ENCODE results near the gene GBX2. TPM values are rescaled to one million over a fixed set of nuclear protein-coding genes. Genes with fewer than 3 reads are reported as not detected.

Gene GBX2
- total and polyA plus RNA-seq, 2 of the 8 experiments (the other 6 are each of a cell fraction or from before 2014, with no cell fraction given) = 0.38 to 0.89 TPM

GRCh38 chr2:236157815-236158498, 10.2 kb downstream of the GBX2 start:
- ChIA-PET POLR2A (ENCODE audit: partially characterized antibody) (interaction anchor here (0.7 to 6.3 kb wide), 6 partner anchors 9 to 368 kb away, joined by 3 to 54 read pairs (median 4); partner anchors contain the start of gene GBX2), CTCF (ENCODE audit: partially characterized antibody) (interaction anchor here (1.0 to 6.9 kb wide), 10 partner anchors 8 to 209 kb away, joined by 3 to 50 read pairs (median 6); partner anchors contain the start of gene GBX2)
- H2BK12ac ChIP-seq (ENCODE audit: low read depth, low read length) = peak overlapping the region; percentile 17; the same call in 1 of the 2 replicates
- peak overlapping the region; percentile 62 for H2BK20ac ChIP-seq (ENCODE audit: low read length)
- no peak overlapping the region for H2AFZ ChIP-seq (ENCODE audit: low read length)
- peak overlapping the region; percentile 84; the same call in 1 of the 2 replicates for H2AK5ac ChIP-seq (ENCODE audit: low read depth, low read length)
- no peak overlapping the region for H3K4ac ChIP-seq (replicated peaks; ENCODE audit: insufficient read length, low read depth, low read length)
- peak overlapping the region; percentile 10 for H4K91ac ChIP-seq (replicated peaks; ENCODE audit: insufficient read length, low read length)
- peaks cover 7% of the 10 kb centered on the region; the same call in 1 of the 2 replicates for H3K23me2 ChIP-seq (ENCODE audit: low read depth, low read length)
- no peak overlapping the region for H3K9ac ChIP-seq (replicated peaks in 1 of 4; ENCODE audit: extremely low read depth in 1 of 4, low read depth in 3 of 4, low read length in 3 of 4)
- H3K9me3 ChIP-seq (ENCODE audit: insufficient read depth in 2 of 2, low read depth in 1 of 2, low read length in 1 of 2) = no peaks in the 10 kb centered on the region; a peak in 2 of 4 replicates
- no peak overlapping the region for H3K14ac ChIP-seq (ENCODE audit: insufficient read length)
- no peak for FAIRE-seq
- DNase-seq (ENCODE audit: low read depth in 1 of 2, low spot score in 2 of 2) = no peak
- H3K4me1 ChIP-seq (replicated peaks in 1 of 4; ENCODE audit: control insufficient read depth in 3 of 4, insufficient read depth in 4 of 4, low read length in 3 of 4) = peaks cover 4 to 39% (median 30%) of the 10 kb centered on the region in 4 experiments
- H2BK120ac ChIP-seq (replicated peaks; ENCODE audit: low read depth, low read length) = no peak overlapping the region
- H4K5ac ChIP-seq (ENCODE audit: insufficient read length, low read depth, low read length) = no peak overlapping the region
- no peaks in the 10 kb centered on the region for H3K79me2 ChIP-seq (ENCODE audit: control insufficient read depth in 1 of 2, insufficient read depth in 2 of 2, low read length in 2 of 2)
- peaks cover 54 to 80% (median 71%) of the 10 kb centered on the region in 4 experiments for H3K27me3 ChIP-seq (replicated peaks in 1 of 4; ENCODE audit: control insufficient read depth in 3 of 4, extremely low read depth in 1 of 4, insufficient read depth in 3 of 4, low read length in 3 of 4)
- WGBS, 2 experiments (ENCODE audit: extremely low coverage in 1 of 2, insufficient coverage in 1 of 2, insufficient read length in 1 of 2, insufficient replicate concordance in 2 of 2, low coverage in 1 of 2, low lambda C conversion rate in 2 of 2, missing lambda C conversion rate in 1 of 2) = 83% methylated on average over 10 of the region's 10 CpGs; no CpG with 5 or more reads in 1 of the 2 experiments
- no peak overlapping the region for H3K18ac ChIP-seq (ENCODE audit: extremely low read depth, low read length)
- no peak overlapping the region for H4K8ac ChIP-seq (ENCODE audit: extremely low read depth, insufficient read depth, low read length)
- peaks cover 0 to 2% of the 10 kb centered on the region in 2 experiments for H4K20me1 ChIP-seq (replicated peaks in 1 of 2; ENCODE audit: control insufficient read depth in 1 of 2, insufficient read depth in 2 of 2, low read length in 2 of 2)
- H3K56ac ChIP-seq (replicated peaks; ENCODE audit: insufficient read length, low read depth, low read length) = no peak overlapping the region
- no peak overlapping the region for H3K23ac ChIP-seq (ENCODE audit: insufficient read length)
- H2BK15ac ChIP-seq (ENCODE audit: low read length) = no peak overlapping the region
- no peak overlapping the region for H3K27ac ChIP-seq (ENCODE audit: low read depth, low read length)
- H3K4me2 ChIP-seq (ENCODE audit: insufficient read depth in 1 of 2, low read depth in 2 of 2, low read length in 2 of 2) = peak overlapping the region in 1 of 2 experiments; percentile 77; a peak in 1 of 4 replicates
- H3K4me3 ChIP-seq (ENCODE audit: extremely low read depth in 1 of 4, insufficient read depth in 2 of 4, low read depth in 3 of 4, low read length in 4 of 4) = no peak overlapping the region
- peak overlapping the region; percentile 55; the same call in 1 of the 2 replicates for H2BK5ac ChIP-seq (ENCODE audit: low read depth, low read length)
- H3K36me3 ChIP-seq (ENCODE audit: control insufficient read depth in 2 of 4, insufficient read depth in 4 of 4, low read length in 3 of 4) = no peaks in the 10 kb centered on the region
- H3K79me1 ChIP-seq (ENCODE audit: low read depth, low read length) = no peaks in the 10 kb centered on the region
- TF ChIP-seq POLR2A (IDR thresholded peaks at IDR 0.05; ENCODE audit: control extremely low read depth in 1 of 2, low read depth in 2 of 2, low read length in 2 of 2) = no peak

Data from H1 (cell line).